Sigmoid colon (tissue), 7 donors: ENCODE data around the gene PHACTR3. TPM values are rescaled to one million over a fixed set of nuclear protein-coding genes. Genes with fewer than 3 reads are reported as not detected.
A peak's percentile ranks its signal among the peaks of the same experiment; 100 is the strongest.

Experiments
- DNase-seq: peaks from one replicate; pipeline ENCODE4 v3.0.0-alpha.2; 2019
- H3K27ac ChIP-seq, 4 donors: fragments of 200-600 bp; sonication (generic); one replicate each; pipeline ENCODE4 v1.5.1; 2016 to 2019; ENCODE audit warnings: mild to moderate bottlenecking in 1 of 4
- H3K27me3 ChIP-seq, 3 donors: fragments of 200-600 bp; sonication (generic); one replicate each; pipeline ENCODE4 v1.5.1; 2019; ENCODE audit warnings: mild to moderate bottlenecking in 1 of 3
- H3K36me3 ChIP-seq, 4 donors: fragments of 200-600 bp; sonication (generic); one replicate each; pipeline ENCODE4 v1.5.1; 2016 to 2019
- H3K4me1 ChIP-seq, 4 donors: fragments of 200-600 bp; sonication (generic); one replicate each; pipeline ENCODE4 v1.5.1; 2017 to 2019
- H3K4me3 ChIP-seq, 4 donors: fragments of 200-600 bp; sonication (generic); one replicate each; pipeline ENCODE4 v1.5.1; 2017 to 2019; ENCODE audit warnings: mild to moderate bottlenecking in 2 of 4, moderate library complexity in 1 of 4
- H3K9me3 ChIP-seq, 4 donors: fragments of 200-600 bp in 3 of 4; sonication (generic) in 3 of 4; one replicate each; pipeline versions ENCODE4 v1.5.1 to v1.6.1; 2013 to 2019
- CTCF ChIP-seq, 4 experiments: fragments of 450-650 bp in 3 of 4; fragments of 200-600 bp in 1 of 4; IDR thresholded peaks; one replicate each; pipeline ENCODE4 v1.5.1; 2016 to 2019; ENCODE audit warnings: antibody characterized with exemption in 4 of 4, mild to moderate bottlenecking in 3 of 4, moderate library complexity in 2 of 4
- EP300 ChIP-seq, 4 donors: sonication (generic); formaldehyde crosslinking; IDR thresholded peaks; one replicate each; pipeline ENCODE4 v1.6.1; 2017; ENCODE audit warnings: antibody characterized with exemption in 4 of 4
- POLR2A ChIP-seq, 2 donors: fragments of 450-650 bp; IDR thresholded peaks; one replicate each; pipeline ENCODE4 v1.6.1; 2016; ENCODE audit warnings: antibody characterized with exemption in 2 of 2, mild to moderate bottlenecking in 2 of 2, moderate library complexity in 2 of 2
- POLR2AphosphoS5 ChIP-seq, 4 donors: sonication (generic); formaldehyde crosslinking; IDR thresholded peaks; one replicate each; pipeline ENCODE4 v1.6.1; 2017; ENCODE audit warnings: antibody characterized with exemption in 4 of 4
- WGBS, 2 donors: extraction: QIAGEN DNeasy Blood & Tissue Kit; methylation state at CpG; one replicate each; pipeline ENCODE4 v1.1.7; 2013; 5-methylcytosine and 5-hydroxymethylcytosine counted together
- intact Hi-C: fragments of 100-400 bp; cut with DNase I; formaldehyde crosslinking; loops from one replicate; pipeline ENCODE4 v1.15.1; 2023
- polyA plus RNA-seq, 3 donors: library from polyadenylated mRNA; stranded (reverse); fragments of 200-250 nt; gene quantifications; one replicate each; pipeline ENCODE4 v1.2.3, GENCODE V29; 2013
- total RNA-seq, 4 donors: library from RNA; depleted of rRNA; stranded (reverse); fragments of >200 nt; gene quantifications; one replicate each; pipeline ENCODE4 v1.1.0, GENCODE V29; 2016
- donor health status: healthy with polysubstance abuse.
- donor health status: Bipolar disorder and iron deficiency.
- donor health status: healthy.

The PHACTR3 gene
- total and polyA plus RNA-seq, 7 donors, result under 0.01 to 1.5 (median 0.81) TPM

GRCh38 chr20:59827138-59828056 lies 223.1 kb downstream of the PHACTR3 start:
- no peaks in the 10 kb centered on the region for H3K27me3 ChIP-seq
- WGBS, 2 donors, result 49 to 73% methylated on average over 16 of the region's 16 CpGs
- H3K4me3 ChIP-seq, result no peak overlapping the region
- peak; percentile 37 for DNase-seq
- no peak overlapping the region for H3K27ac ChIP-seq
- intact Hi-C loops, result no loop called here
- H3K9me3 ChIP-seq, result no peaks in the 10 kb centered on the region
- H3K36me3 ChIP-seq, result no peaks in the 10 kb centered on the region
- TF ChIP-seq POLR2A (IDR thresholded peaks at IDR 0.05) (no peak), EP300 (IDR thresholded peaks at IDR 0.05) (no peak), CTCF (IDR thresholded peaks at IDR 0.05) (no peak)
- peaks cover 0 to 14% (median 8%) of the 10 kb centered on the region in 4 donors for H3K4me1 ChIP-seq

- intact Hi-C loops, result no loop called here
- H3K4me1 ChIP-seq, result peaks cover 0 to 9% (median 7%) of the 10 kb centered on the region in 4 donors
- no peak overlapping the region for H3K27ac ChIP-seq
- TF ChIP-seq POLR2AphosphoS5 (IDR thresholded peaks at IDR 0.05) (no peak), CTCF (IDR thresholded peaks at IDR 0.05) (no peak), EP300 (IDR thresholded peaks at IDR 0.05) (no peak), POLR2A (IDR thresholded peaks at IDR 0.05) (no peak)
- DNase-seq, result peak; percentile 49
- 88 to 90% methylated on average over 15 of the region's 15 CpGs for WGBS, 2 donors
- H3K4me3 ChIP-seq, result no peak overlapping the region
- H3K9me3 ChIP-seq, result no peaks in the 10 kb centered on the region
- H3K27me3 ChIP-seq, result no peaks in the 10 kb centered on the region
- no peaks in the 10 kb centered on the region for H3K36me3 ChIP-seq
Measured at GRCh38 chr20:59828125-59829053, 224.0 kb downstream of the PHACTR3 start.

GRCh38 chr20:59829054-59829785 lies 224.9 kb downstream of the PHACTR3 start:
- TF ChIP-seq CTCF (IDR thresholded peaks at IDR 0.05), result no peak
- no peak for TF ChIP-seq EP300 (IDR thresholded peaks at IDR 0.05)
- TF ChIP-seq POLR2AphosphoS5 (IDR thresholded peaks at IDR 0.05), result no peak
- no peak for TF ChIP-seq POLR2A (IDR thresholded peaks at IDR 0.05)
- Histone ChIP-seq H3K9me3 (no peaks in the 10 kb centered on the region), H3K4me3 (no peak overlapping the region), H3K27me3 (no peaks in the 10 kb centered on the region), H3K27ac (no peak overlapping the region), H3K4me1 (peaks cover 0 to under 1% (median 0%) of the 10 kb centered on the region in 4 donors), H3K36me3 (no peaks in the 10 kb centered on the region)
- WGBS, 2 donors, result 83 to 89% methylated on average over 19 of the region's 19 CpGs
- intact Hi-C loops, result no loop called here
- peak; percentile 51 for DNase-seq

- TF ChIP-seq EP300 (IDR thresholded peaks at IDR 0.05) (no peak), POLR2A (IDR thresholded peaks at IDR 0.05) (no peak), POLR2AphosphoS5 (IDR thresholded peaks at IDR 0.05) (no peak), CTCF (IDR thresholded peaks at IDR 0.05) (no peak)
- H3K27me3 ChIP-seq, result no peaks in the 10 kb centered on the region
- no peaks in the 10 kb centered on the region for H3K9me3 ChIP-seq
- intact Hi-C loops, result no loop called here
- peaks cover 0 to 2% (median under 1%) of the 10 kb centered on the region in 4 donors for H3K4me1 ChIP-seq
- 73 to 83% methylated on average over 12 of the region's 12 CpGs for WGBS, 2 donors
- DNase-seq, result no peak
- no peak overlapping the region for H3K4me3 ChIP-seq
- H3K27ac ChIP-seq, result no peak overlapping the region
- no peaks in the 10 kb centered on the region for H3K36me3 ChIP-seq
Measured at GRCh38 chr20:59829786-59830664, 225.7 kb downstream of the PHACTR3 start.
